ENCODE measurements around the gene KLK14.

The KLK14 gene

DNA sequence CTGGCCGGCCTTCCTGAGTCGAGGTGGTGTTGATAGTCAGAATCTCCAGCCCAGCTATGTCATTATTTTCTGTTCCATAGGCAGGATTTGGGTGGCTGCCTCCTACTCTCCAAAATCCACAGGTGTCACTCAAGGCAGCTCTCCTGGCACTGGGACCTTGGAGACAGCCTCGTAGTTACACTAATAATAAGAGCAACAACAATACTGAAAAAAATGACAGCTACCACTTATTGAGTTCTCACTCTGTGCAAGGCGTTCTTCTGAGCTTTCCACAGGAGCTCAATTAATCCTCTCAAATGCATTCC, 35.7 kb downstream of the KLK14 start:
- TF ChIP-seq, protein P1, sequence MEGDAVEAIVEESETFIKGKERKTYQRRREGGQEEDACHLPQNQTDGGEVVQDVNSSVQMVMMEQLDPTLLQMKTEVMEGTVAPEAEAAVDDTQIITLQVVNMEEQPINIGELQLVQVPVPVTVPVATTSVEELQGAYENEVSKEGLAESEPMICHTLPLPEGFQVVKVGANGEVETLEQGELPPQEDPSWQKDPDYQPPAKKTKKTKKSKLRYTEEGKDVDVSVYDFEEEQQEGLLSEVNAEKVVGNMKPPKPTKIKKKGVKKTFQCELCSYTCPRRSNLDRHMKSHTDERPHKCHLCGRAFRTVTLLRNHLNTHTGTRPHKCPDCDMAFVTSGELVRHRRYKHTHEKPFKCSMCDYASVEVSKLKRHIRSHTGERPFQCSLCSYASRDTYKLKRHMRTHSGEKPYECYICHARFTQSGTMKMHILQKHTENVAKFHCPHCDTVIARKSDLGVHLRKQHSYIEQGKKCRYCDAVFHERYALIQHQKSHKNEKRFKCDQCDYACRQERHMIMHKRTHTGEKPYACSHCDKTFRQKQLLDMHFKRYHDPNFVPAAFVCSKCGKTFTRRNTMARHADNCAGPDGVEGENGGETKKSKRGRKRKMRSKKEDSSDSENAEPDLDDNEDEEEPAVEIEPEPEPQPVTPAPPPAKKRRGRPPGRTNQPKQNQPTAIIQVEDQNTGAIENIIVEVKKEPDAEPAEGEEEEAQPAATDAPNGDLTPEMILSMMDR (IDR thresholded peaks at IDR 0.05; ENCODE audit: low read depth, low read length) = no peak
- no peak for DNase-seq (ENCODE audit: extremely low read depth, low read depth)

DNA sequence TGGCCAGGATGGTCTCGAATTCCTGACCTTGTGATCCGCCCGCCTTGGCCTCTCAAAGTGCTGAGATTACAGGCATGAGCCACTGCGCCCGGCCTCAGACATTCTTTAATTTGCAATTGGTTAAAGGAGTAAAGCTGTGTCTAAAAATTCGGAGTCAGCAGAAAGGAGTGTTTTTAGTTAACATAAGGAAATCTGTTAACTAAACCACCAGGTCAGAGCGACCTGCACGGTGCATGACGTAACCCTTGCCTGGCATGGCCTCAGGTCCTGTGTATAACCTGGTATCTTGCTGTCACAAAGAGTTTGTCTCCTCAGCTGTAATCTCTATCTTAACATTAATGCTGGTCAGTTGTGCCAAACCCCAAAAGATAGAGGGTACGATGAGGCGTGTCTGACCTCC, 38.4 kb downstream of the KLK14 start:
- no peak for DNase-seq (ENCODE audit: extremely low read depth, low read depth)
- TF ChIP-seq, protein P1 (IDR thresholded peaks at IDR 0.05; ENCODE audit: low read depth, low read length) = no peak

DNA sequence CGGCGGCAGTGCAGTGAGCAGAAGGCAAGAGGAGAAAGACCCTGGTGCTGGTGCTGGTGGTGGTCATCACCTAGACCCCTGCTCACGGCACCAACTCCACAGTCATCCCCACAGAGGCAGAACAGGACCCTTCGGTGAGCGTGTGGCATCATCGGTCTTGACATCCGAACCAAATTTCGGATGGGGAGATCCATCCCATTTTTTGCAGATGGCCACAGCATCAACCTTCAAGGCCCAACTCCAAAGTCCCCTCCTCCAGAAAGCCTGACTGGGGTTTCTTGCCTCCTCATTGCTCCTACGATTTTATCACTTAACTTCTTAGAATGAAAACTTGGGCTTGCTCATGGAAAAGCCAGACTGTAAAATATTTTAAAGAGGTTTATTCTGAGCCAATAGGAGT, 39.2 kb downstream of the KLK14 start:
- TF ChIP-seq, protein P1 (IDR thresholded peaks at IDR 0.05; ENCODE audit: low read depth, low read length) = no peak
- DNase-seq (ENCODE audit: extremely low read depth, low read depth) = no peak

DNA sequence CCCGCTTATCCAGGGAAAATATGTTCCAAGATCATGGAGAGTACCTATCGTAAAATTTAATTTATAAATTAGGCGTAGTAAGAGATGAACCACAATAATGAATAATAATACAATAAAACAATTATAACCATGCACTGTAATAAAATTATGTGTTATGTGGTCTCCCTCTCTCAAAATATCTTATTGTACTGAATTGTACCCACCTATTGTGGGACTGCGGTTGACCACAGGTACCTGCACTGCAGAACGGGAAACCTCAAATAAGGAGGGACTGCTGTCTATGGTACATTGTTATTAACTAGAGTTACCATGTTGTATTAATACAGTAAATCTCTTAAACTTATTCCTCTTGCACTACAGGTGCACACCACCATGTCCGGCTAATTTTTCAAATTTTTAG, 42.5 kb downstream of the KLK14 start:
- DNase-seq (ENCODE audit: extremely low read depth, low read depth) = no peak
- TF ChIP-seq, protein P1 (IDR thresholded peaks at IDR 0.05; ENCODE audit: low read depth, low read length) = no peak

DNA sequence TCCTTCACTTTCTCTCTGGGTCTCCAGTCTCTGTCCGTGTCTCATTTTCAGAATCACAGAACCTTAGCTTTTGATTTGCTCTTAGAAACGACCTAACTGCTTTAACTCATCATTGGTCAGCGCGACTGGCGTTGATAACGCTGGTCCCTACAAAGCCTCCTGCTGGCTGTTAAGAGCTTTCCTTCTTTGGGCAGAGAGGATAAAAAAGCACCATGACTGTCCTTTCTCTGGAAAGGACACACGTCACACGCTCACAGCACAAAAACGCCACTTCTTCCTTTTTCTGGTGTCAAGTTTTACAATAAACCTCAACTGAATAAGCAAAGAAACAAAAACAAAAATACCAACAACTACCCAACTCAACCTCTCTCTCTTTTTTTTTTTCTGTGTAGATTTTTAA, 46.2 kb downstream of the KLK14 start:
- TF ChIP-seq, protein P1 (IDR thresholded peaks at IDR 0.05; ENCODE audit: low read depth, low read length) = no peak
- no peak for DNase-seq (ENCODE audit: extremely low read depth, low read depth)

DNA sequence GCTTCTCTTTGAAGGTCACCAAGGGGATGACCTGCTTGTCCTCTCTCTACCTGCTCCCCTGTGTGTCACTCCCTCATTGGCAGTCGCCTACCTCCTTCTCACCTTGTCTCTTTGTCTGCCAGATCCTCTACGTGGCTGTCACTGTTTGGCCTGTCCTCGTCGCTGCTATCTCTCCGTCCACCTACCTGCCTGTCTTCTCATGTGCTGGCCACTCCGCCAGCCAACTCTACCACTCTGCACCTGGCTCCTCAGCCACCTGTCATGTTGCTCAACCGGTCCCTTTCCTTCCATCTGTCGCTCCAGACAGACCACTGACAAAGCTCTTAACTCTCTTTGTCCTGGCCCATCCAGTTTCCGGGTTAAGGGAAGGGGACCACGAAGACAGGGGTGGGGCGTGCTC, 48.0 kb downstream of the KLK14 start, which contains the start of gene KLK12:
TSS of gene KLK12 (minus strand) at position 299 of the 400 bp plus-strand sequence. CDS start 381 bp downstream, outside the sequence.
- DNase-seq (ENCODE audit: extremely low read depth, low read depth) = no peak
- TF ChIP-seq, protein P1 (IDR thresholded peaks at IDR 0.05; ENCODE audit: low read depth, low read length) = no peak

DNA sequence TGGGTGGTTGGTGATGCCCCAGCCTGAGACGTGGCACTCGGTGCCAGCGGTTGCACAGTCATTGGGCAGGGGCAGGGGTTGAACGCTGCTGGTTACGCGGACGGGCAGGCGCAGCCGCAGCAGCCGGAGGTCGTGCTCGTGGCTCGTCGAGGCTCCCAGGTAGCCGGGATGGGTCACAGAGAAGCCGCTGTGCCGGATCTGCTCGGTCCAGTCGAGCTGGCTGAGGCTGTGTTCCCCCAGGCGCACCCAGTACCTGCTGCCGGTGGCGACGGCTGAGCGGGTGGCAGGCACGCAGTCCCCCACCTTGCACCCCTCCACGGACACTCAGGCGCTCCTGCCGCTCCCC, 50.8 kb downstream of the KLK14 start:
- DNase-seq (ENCODE audit: extremely low read depth, low read depth) = no peak
- TF ChIP-seq, protein P1 (IDR thresholded peaks at IDR 0.05; ENCODE audit: low read depth, low read length) = no peak
